ENCODE data around the gene SEC14L5. TPM values are rescaled to one million over a fixed set of nuclear protein-coding genes. Genes with fewer than 3 reads are reported as not detected.
"Not testable (repeated sequence)": the region's sequence is repeated elsewhere in the genome, so short reads cannot be mapped to it uniquely, and the experiment has no call there.

Gene SEC14L5
- total RNA-seq, 2 donors from 2014 or later: 0.26 TPM; not detected in 1

- Histone ChIP-seq H3K36me3 (replicated peaks in 1 of 2; ENCODE audit: insufficient read depth in 1 of 2, low read depth in 2 of 2) (no peaks in the 10 kb centered on the region), H3K27ac (peak overlapping the region; percentile 63 to 82 (median 78)), H3K9me3 (no peaks in the 10 kb centered on the region), H3K4me1 (peaks cover 23% of the 10 kb centered on the region), H3K27me3 (no peaks in the 10 kb centered on the region), H3K4me3 (peak overlapping the region in 1 of 2 donors; percentile 3)
- 5 to 7% methylated on average over 10 of the region's 10 CpGs for WGBS, 2 donors
- intact Hi-C loops (cut with DNase I): loop anchor here (10.0 kb wide), 1 partner anchor 263 kb away; the partner anchor contains the start of gene NUDT16L1
- DNase-seq (no peak), ATAC-seq (peak; percentile 0)
- TF ChIP-seq CTCF (IDR thresholded peaks at IDR 0.05) (no peak), POLR2A (IDR thresholded peaks at IDR 0.05) (no peak)
Measured at GRCh38 chr16:4957420-4957719, 760 bp upstream of the SEC14L5 start.

GRCh38 chr16:4958510-4959438 lies 644 bp downstream of the SEC14L5 start:
- no peak overlapping the region for H3K4me3 ChIP-seq
- H3K9me3 ChIP-seq: no peaks in the 10 kb centered on the region
- H3K27me3 ChIP-seq: no peaks in the 10 kb centered on the region
- 38 to 72% methylated on average over 8 to 29 of the region's 29 CpGs for whole genome bisulfite sequencing, 2 donors
- intact Hi-C loops (cut with DNase I): loop anchor here (10.0 kb wide), 1 partner anchor 264 kb away; the partner anchor contains the start of gene NUDT16L1
- DNase-seq (no peak), ATAC-seq (no peak)
- H3K4me1 ChIP-seq: peaks cover 23% of the 10 kb centered on the region
- TF ChIP-seq POLR2A (IDR thresholded peaks at IDR 0.05) (no peak), CTCF (IDR thresholded peaks at IDR 0.05) (no peak)
- H3K36me3 ChIP-seq (replicated peaks in 1 of 2; ENCODE audit: insufficient read depth in 1 of 2, low read depth in 2 of 2): no peaks in the 10 kb centered on the region
- peak overlapping the region in 3 of 4 donors; percentile 16 to 74 (median 52) for H3K27ac ChIP-seq

GRCh38 chr16:4960579-4960978 lies 2.4 kb downstream of the SEC14L5 start:
- no peaks in the 10 kb centered on the region for H3K36me3 ChIP-seq (replicated peaks in 1 of 2; ENCODE audit: insufficient read depth in 1 of 2, low read depth in 2 of 2)
- WGBS, 2 donors: 74 to 84% methylated on average over 6 of the region's 6 CpGs
- no peaks in the 10 kb centered on the region for H3K9me3 ChIP-seq
- H3K4me1 ChIP-seq: peaks cover 23% of the 10 kb centered on the region
- no peak for DNase-seq
- H3K27me3 ChIP-seq: no peaks in the 10 kb centered on the region
- no peak for ATAC-seq
- no peak overlapping the region for H3K4me3 ChIP-seq
- TF ChIP-seq POLR2A (IDR thresholded peaks at IDR 0.05) (no peak), CTCF (IDR thresholded peaks at IDR 0.05) (no peak)
- intact Hi-C loops (cut with DNase I): no loop called here
- no peak overlapping the region for H3K27ac ChIP-seq

- WGBS, 2 donors: 51 to 62% methylated on average over 7 of the region's 7 CpGs
- Histone ChIP-seq H3K4me3 (no peak overlapping the region), H3K27me3 (no peaks in the 10 kb centered on the region), H3K4me1 (peaks cover 7% of the 10 kb centered on the region), H3K9me3 (no peaks in the 10 kb centered on the region), H3K27ac (no peak overlapping the region), H3K36me3 (replicated peaks in 1 of 2; ENCODE audit: insufficient read depth in 1 of 2, low read depth in 2 of 2) (no peaks in the 10 kb centered on the region)
- no peak for DNase-seq
- no peak for TF ChIP-seq POLR2A (IDR thresholded peaks at IDR 0.05)
- TF ChIP-seq CTCF (IDR thresholded peaks at IDR 0.05): no peak
- no peak for ATAC-seq
- intact Hi-C loops (cut with DNase I): no loop called here
Measured at GRCh38 chr16:4962716-4963115, 4.6 kb downstream of the SEC14L5 start.

GRCh38 chr16:4963527-4963926 lies 5.4 kb downstream of the SEC14L5 start:
- H3K36me3 ChIP-seq (replicated peaks in 1 of 2; ENCODE audit: insufficient read depth in 1 of 2, low read depth in 2 of 2); DNase-seq; H3K4me3 ChIP-seq; H3K9me3 ChIP-seq; intact Hi-C loops (cut with DNase I); H3K27ac ChIP-seq; ATAC-seq; H3K27me3 ChIP-seq; H3K4me1 ChIP-seq: not testable (repeated sequence)
- 75 to 83% methylated on average over 7 of the region's 7 CpGs for WGBS, 2 donors
